ENCODE data around the gene CLMN. TPM values are rescaled to one million over a fixed set of nuclear protein-coding genes. Genes with fewer than 3 reads are reported as not detected.

Gene CLMN
- total RNA-seq, 1 donor from 2014 or later, result 3.6 TPM

DNA sequence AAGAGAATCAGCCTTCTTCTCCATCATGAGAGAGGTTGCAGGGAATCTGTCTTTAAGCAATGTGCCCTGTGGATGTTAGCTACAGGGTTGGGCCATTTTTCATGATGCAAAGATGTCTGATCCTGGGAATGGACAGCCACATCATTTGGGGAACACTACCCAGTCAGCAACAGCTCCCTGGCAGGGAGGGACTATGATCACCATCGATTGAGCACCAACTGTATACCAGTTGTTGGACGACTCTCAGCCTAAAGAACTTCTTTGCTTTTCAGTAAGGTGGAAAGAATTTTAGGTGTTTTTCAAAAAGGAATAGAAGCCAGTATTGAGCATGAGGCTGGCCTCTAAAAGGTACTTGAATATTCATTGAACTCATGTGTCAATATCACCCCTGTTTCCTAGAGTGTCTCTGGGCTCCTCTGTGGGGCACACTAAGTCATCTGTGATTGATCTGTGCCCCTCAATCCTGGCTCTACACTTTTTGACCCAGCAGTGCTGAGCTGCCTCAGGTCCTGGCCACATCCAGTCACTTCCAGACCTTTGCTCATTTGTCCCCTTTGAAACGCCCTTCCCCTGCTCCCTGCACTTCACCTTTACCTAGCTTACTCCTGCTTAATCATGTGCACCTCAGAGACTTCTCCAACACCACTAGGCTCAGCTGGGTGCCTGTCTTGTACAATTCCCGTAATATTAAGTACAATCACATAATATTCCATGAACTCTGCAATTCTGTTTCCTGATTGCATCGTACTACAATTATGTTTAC, 2.2 kb upstream of the CLMN start:
- no peak for DNase-seq (ENCODE audit: low read depth, low spot score)

DNA sequence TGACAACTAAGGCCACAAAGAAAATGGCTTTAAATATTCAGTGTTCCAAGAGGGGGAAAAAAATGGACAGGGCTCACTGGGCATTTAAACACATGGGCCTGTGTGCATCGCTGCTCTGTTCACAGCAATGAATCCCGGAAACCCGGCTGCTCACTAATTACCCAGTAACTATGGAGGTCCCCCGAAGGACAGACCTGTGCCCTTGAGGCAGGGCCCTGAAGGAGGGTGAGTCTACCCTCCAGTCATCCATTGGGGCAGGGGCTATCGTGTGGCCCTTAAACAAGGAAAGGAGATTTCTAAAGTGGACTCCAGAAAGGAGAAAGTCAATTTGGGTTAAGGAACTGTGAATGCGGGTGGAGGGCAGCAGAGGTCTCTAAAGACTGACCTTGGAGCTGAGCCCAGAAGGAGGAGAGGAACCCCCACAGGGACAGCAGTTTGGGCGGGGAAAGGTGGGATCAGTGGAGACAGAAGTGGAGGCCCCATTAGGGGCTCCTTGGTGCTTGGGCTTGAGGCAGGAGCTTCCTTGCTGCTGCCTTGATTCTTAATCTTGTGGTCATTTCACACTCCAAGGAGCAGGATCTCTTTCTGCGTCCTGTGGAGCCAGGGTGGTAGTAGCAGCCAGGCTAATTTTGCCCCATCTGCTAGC, 1.4 kb upstream of the CLMN start:
- no peak for DNase-seq (ENCODE audit: low read depth, low spot score)

DNA sequence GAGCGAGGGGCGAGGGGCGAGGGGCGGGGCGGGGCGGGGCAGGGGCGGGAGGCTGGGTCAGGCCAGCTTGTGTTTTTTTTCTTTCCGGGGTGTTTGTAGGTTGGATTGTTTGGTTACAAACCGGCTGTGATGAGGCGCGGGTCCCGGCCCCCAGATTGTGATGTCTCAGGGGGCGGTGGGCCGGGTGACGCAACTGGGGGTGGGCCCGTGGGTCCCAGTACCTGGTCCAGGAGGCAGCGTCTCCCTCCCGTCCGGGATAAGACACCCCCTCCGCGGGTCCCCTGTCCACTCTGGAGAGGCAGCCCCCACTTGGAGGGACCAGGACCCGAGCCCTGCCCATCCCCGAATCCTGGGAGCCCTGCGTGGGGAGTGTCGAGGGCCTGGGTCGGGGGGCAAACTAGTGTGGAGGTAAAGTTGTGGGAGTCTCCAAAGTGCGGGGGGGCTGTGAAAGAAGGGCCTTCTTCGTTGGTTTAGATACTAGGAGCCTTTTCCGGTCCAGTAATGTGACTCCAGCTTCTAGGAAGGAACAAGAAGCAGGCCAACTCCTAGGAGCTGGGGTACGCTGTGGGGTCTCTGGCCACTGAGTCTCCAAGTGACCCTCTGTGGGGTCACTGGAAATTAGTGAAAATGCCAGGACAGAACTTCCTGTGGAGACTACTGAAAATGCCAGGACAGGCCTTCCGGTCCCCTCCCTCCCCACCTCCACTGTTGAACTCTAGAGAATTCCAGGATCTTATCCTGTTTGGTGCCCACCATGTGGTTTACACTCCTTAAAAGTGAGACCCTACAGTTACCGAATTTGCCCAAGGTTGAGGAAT, 579 bp upstream of the CLMN start:
- DNase-seq (ENCODE audit: low read depth, low spot score), result no peak

DNA sequence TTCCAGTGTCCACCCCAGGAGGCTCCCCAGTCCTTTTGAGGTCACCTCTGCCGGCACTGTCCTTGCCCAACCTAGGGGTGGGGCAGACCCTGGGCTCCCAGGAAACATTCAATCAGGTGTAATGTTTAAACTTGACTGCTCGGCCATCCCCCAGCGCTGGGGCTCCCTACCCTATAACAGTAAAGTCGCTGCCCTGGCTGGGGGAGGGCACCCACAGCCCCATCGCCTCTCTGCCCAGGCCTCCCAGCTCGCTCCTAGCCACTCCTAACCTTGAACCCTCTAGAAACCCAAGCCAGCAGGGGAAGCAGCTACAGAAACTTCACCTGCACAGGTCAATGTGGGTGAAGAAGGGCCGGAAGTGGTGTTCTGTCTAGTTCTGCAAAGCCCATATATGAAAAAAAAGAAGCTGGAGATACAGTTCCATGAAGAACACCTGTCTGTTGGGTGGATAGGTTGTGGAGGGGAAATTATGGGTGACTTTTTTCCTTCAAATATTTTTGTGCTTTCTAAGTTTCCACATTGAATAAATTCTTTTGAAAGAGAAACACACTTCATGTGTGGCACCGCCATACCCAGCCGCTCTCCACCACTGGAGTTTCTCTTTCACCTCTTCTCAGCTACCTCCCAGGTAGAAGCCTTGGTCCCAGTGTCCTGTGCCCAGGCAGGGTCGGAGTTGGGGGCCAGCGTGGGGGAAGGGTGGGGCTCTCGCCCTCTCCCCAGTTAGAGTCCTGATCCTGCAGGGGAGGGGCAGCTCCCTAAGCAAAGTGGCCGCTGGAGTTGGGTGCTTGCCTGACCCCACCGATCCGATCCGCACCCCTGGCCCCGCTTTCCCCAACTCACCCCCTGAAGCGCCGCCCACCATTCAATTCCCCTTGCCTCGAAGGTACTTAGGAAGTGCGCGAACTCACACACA, 1.1 kb downstream of the CLMN start:
- no peak for DNase-seq (ENCODE audit: low read depth, low spot score)

DNA sequence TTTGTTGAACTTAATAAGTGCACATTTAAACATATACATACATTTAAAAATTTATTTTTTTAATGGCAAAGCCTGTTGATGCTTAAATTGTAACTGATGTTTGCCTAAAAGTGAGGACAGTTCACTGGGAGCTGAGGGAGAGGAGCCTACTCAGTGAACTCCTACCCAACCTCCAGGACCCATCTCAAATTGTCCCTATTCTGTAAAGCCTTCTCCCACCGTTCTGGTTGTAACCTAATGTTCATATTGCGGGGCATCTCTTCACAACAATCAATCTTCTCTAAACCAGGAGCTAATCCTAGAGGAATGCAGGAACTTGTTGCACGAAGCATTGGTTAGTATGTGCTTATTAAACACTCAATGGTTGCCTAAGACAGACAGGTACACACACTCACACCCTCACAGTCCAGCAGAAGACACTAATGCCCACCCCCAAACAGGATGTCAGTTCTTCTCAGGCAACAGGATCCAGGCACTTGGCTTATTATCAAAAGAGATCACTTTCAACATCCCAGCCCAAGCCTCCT, 1.8 kb downstream of the CLMN start:
- no peak for DNase-seq (ENCODE audit: low read depth, low spot score)

DNA sequence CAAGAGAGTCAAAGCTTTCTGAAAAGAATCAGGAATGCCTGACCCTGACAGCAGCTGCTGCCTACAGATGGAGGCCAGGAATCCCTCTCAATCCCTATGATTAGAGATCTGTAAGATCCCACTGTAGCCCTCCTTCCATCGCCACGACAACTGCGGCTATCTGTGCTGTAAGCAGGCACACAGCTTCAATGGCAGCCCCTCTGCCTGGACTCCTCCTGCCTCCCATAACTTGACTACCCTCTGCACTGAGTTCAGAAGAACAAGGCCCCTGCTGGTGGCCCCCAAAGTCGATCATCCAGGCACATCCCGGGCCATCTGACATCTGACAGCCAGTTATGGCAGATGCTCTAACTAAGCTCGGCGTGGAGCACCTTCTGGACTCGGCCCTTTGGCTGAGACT, 2.9 kb downstream of the CLMN start:
- no peak for DNase-seq (ENCODE audit: low read depth, low spot score)

DNA sequence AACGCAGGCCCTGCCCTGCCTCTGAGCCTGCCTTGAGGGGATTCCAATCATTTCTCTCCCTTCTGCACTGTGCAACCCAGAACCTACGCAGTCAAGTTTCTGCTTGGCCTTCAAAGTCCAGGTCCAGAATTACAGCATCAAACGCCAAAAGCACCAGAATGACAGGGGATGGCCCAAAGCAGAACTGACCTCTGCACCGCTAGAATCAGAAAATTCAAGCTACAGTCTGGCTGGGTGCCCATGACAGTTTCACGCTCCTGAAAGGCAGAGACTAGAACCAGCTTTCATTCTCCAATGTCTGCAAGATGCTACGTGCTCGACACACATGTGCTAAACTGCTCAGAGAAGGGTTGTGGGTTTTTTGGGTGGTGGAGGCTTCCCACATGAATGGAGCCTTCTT, 4.1 kb downstream of the CLMN start:
- DNase-seq (ENCODE audit: low read depth, low spot score), result no peak

DNA sequence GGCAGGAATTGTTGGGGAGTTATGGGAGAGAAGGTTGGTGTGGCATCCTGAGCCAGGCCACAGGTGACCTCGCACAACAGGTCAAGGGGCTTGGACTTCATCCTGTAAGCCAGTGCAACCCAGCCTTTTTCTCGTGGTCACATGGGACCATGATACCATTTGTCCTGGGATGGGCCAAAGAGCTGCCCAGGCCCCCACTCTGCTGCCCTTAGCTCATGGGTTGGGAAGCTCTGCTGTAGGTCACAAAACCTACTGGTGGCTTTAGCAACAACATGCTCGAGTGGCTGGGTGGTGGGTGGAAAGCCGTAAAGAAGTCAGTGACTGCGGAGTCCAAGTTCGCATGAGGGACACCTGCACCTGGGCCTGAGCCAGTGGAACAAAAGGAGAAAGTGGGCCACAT, 4.6 kb downstream of the CLMN start:
- DNase-seq (ENCODE audit: low read depth, low spot score), result no peak

DNA sequence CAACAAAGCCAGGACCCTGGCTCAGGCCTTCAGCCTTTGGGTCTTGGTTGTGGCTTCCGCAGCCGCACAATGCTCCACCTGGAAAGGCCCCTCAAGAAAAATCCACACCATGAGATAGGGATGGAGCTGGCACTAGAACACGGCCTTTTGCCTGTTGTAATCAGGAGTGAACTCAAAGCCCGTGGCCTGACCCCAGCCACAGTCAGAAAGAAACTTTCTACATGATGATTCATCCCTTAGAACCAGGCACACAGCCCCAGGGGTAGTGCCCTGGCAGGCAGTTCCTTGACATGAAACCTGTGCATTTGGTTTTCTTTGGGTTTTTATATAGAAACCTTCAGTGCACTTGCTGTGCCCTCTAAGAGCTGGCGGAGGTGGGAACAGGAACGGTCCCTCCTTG, 5.1 kb downstream of the CLMN start:
- no peak for DNase-seq (ENCODE audit: low read depth, low spot score)

DNA sequence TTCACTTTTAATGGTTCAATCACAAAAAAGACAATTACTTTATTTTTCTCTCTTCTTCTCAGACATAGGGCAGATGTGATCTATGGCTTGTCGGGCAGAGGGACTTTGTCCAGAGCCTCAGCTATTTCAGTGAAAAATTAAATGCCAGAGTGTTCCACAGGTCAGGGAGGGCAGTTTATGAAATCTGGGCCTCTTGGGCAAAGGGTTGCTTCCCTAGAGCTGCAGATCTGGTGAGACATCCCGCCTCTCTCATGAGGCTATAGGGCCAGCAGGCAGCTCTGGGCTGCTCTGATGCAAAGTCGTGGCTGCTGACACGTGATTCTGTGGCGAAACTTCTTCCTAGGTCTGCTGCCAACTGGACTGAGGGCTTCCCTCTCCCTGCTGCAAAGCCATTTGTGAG, 6.0 kb downstream of the CLMN start:
- DNase-seq (ENCODE audit: low read depth, low spot score), result no peak

DNA sequence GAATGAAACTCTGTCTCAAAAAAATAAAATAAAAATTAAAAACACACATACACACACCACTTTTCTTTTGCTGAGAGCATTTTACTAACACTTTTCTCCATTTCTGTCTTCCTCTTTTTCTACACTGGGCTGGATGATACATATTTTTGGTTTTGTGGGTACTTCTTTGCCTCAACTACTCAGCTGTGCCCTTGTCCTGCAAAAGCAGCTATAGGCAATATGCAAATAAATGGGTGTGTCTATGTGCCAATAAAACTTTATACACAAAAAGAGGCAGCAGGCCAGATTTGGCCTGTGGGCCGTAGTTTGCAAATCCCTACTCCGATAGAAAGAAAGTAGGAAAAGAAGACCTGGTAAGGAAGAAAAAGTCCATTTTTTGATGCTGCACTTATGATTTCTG, 6.5 kb downstream of the CLMN start:
- no peak for DNase-seq (ENCODE audit: low read depth, low spot score)

DNA sequence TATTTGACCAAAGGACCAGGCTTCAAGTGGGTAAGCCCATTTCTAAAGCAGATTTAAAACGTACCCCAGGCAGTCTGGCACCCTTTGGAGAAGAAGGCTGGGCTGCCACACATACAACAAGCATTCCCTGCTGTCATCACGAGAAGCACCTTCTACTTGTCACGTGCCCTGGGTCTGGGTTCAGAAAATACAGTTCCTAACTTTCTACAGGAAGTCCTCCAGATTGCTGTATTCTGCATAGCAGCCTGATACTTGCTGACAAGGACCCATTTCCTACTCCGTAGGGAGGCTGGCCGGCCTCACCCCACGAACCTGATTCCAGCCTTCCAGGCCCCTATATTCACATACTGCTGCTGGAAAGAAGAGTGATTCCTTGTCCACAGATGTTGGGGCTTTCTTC, 7.4 kb downstream of the CLMN start:
- no peak for DNase-seq (ENCODE audit: low read depth, low spot score)

DNA sequence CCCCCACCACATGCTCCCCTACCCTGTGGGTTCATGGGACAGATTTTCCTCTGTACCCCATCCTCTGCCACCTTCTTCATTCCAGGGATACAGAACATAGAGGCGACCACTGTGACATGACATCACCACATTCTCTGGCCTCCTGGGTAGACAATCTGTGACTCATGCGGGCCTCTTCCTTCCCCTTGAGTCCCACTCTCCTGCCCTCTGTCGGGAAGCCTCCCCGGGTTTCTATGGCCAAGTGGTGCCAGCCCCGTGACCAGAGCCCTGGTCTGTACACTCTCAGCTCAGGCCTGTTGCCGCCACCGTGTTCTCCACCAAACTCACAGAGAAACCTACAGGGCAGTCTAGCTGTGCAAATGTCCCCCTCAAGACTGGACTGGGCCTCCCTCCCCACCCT, 8.0 kb downstream of the CLMN start:
- DNase-seq (ENCODE audit: low read depth, low spot score), result peak; percentile 19

DNA sequence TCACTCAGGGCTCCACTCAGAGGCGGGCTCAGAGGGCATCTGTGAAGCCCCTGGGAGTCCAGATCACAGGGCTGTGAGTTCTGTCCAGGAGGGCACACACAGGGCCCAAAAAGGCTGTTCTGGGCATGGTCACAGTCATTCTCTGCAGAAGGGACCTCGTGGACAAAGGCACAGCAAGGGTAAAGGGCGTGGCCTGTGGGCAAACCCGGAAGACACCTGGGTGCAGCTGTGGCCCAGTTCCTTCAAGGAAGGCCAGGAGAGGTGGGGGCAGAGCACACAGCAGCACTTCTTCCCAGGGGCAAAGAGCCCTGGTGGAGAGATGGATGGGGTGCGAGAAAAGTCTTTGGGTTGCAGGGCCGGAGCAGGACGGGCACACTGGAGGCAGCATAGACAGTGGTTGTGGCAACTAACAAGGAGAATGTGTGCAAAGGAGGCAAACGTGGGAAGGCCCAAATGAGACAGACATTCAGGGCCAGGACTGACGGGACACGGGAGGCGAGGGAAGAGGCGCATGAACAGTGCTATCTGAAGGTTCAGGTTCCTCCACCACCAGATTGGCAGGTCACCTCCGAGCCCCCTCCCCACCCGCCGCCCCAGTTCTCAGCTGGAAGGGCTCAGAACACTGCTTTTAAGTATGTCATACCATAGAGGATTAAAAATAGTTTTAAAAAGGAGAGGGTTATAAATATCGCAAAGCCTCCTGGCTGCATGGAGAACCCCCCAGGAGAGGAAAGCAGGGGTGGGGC, 8.9 kb downstream of the CLMN start:
- no peak for DNase-seq (ENCODE audit: low read depth, low spot score)

DNA sequence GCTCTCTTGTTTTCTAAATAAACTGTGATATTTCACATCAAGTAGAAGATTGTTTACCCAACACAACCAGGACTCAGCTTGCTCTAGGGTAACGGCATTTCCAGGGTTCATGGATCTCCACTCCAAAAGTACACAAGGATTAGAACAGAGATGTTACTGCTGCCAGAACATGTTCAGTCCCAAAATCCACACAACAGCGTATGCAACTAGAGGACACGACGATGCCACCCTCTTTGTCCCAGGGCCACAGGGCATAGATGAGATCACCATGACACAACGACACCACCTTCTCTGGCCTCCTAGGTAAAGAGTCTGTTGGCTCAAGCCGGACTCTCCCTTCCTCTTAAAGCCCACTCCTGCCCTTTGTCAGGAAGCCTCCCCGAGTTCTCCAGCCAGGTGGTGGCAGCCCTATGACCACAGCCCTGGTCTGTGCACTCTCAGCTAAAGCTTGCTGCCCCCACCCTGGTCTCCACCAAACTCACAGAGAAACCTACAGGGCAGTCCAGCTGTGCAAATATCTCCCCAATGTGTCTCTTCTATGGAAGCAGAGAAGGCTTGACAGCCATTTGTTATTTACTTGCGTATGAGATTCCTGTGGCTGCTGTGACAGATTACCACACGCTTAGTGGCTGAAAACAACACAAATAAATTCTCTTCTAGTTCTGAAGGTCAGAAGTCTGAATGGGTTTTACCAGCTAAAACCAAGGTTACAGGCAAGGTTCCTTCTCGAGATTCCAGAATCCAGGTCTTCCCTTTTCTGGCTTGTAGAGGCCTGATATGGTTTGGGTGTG, 10.3 kb downstream of the CLMN start:
- DNase-seq (ENCODE audit: low read depth, low spot score), result no peak

DNA sequence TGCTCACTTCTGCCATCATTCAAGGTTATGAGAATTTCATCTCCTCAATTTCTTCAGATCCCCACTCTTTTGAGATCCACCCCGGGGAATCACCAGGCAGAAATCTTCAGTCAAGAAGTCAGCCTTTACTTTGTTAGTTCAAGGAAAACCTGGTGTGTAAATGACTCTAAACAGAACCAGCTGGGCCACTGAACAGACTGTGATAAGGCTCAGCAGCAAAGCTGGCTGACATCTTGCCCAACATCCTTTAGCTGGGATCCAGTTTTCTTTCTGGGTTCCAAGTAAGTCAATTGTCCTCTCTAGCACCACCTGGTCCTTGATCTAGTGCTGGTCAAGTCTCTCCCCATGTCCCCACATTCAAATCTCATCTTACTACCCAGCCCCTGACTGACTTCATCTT, 11.6 kb downstream of the CLMN start:
- no peak for DNase-seq (ENCODE audit: low read depth, low spot score)

DNA sequence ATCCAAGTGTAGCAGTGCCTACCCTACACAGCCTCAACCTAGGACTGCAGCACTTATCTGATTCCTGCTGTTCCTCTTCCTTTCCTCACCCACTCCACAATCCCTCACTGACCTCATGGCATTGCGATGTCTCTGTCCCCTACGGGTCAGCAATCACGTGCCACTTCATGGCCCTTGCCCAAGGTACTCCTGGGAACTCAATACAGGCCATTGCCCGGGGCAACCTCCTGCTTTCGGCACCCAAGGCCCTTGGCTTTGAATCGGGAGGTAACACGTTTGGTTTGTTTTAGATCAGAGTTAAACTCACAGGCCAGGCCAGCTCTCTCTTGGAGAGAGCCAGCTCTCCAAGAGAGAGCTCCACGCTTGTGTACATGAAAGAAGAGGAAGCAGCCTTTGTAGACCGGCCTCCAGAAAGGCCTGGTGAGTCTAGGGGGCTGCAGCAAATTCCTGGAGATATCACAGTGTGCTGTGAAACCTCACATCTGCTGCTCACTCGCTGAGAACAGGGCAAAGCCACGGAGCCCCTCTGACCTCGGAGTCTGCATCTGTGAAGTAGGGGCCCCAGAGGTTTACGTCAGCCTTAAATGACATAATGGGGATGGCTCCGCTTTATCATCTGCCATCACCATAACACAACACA, 12.2 kb downstream of the CLMN start:
- no peak for DNase-seq (ENCODE audit: low read depth, low spot score)

DNA sequence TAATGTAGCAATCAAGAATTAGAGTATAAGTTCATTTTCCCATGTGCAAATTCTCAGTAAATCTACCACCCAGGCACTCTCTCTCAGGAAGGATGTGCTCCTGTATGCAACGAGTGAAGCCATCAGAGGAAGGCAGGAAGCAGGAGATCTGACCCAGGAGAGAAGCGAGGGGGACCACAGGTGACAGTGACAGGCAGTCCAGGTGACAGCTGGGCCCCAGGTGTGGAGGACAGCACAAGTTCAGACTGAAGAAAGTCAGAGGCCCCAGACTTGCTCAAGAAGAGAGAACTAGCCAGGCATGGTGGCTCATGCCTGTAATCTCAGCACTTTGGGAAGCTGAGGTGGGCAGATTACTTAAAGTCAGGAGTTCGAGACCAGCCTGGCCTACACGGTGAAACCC, 13.8 kb downstream of the CLMN start:
- no peak for DNase-seq (ENCODE audit: low read depth, low spot score)

DNA sequence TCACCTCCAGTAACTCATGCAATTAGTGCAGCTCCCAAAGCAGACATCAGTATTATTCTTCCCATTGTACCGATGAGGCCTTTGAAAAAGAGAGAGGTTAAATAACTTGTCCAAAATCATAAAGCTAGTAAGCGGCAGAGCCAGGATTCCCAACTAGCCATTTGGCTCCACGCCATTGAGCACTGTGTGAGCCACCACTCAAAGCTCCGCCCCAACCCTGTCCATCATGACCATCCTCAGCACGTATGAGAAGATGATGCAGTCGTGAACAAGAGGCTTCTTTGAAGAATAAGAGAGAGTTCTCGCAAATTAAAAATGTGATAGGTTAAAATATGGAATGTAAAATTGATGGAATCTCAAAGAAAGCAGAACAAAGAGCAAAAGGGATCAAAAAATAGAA, 14.6 kb downstream of the CLMN start:
- DNase-seq (ENCODE audit: low read depth, low spot score), result no peak
